ENCODE measurements around the gene HVCN1. TPM values are rescaled to one million over a fixed set of nuclear protein-coding genes. Genes with fewer than 3 reads are reported as not detected.

HVCN1 gene
- total and polyA plus RNA-seq, 2 of the 13 experiments (the other 11 are each of a cell fraction or from before 2014, with no cell fraction given), result 0.49 to 1.3 TPM

- TF ChIP-seq GABPB1 (CRISPR knock-in tag; IDR thresholded peaks at IDR 0.05) (peak; percentile 81; the same call in 1 of the 2 replicates), ZNF761 (CRISPR knock-in tag; conservative IDR thresholded peaks at IDR 0.05) (peak; percentile 76; the same call in 1 of the 2 replicates), ZNF546 (CRISPR knock-in tag; conservative IDR thresholded peaks at IDR 0.05) (peak; percentile 54; the same call in 1 of the 2 replicates), ZNF496 (CRISPR knock-in tag; IDR thresholded peaks at IDR 0.05; ENCODE audit: insufficient replicate concordance) (no peak), ZNF256 (CRISPR knock-in tag; conservative IDR thresholded peaks at IDR 0.05) (no peak; the same call in 1 of the 2 replicates), NCOR1 (IDR thresholded peaks at IDR 0.05; ENCODE audit: borderline replicate concordance, low read length) (no peak), SAP130 (CRISPR knock-in tag; IDR thresholded peaks at IDR 0.05; ENCODE audit: low read depth) (peak; percentile 98), DNMT3B (CRISPR knock-in tag; conservative IDR thresholded peaks at IDR 0.05) (no peak), TAF15 (IDR thresholded peaks at IDR 0.05; ENCODE audit: low read depth, low read length, poor library complexity, severe bottlenecking) (no peak), ZNF17 (CRISPR knock-in tag; IDR thresholded peaks at IDR 0.05) (no peak), ZNF616 (CRISPR knock-in tag; IDR thresholded peaks at IDR 0.05; ENCODE audit: low read depth) (no peak), NFATC3 (CRISPR knock-in tag; IDR thresholded peaks at IDR 0.05) (0 out of 2 replicates have a peak, but pooled peaks have one; percentile 77), TCF7 (IDR thresholded peaks at IDR 0.05; ENCODE audit: low read depth) (no peak), RFX1 (IDR thresholded peaks at IDR 0.05) (peak; percentile 86), SIX1 (CRISPR knock-in tag; IDR thresholded peaks at IDR 0.05; ENCODE audit: borderline replicate concordance) (no peak), ATAD3A (CRISPR knock-in tag; IDR thresholded peaks at IDR 0.05) (no peak), PREB (CRISPR knock-in tag; IDR thresholded peaks at IDR 0.05) (no peak), ELF4 (CRISPR knock-in tag; IDR thresholded peaks at IDR 0.05; ENCODE audit: borderline replicate concordance) (no peak), HNRNPLL (IDR thresholded peaks at IDR 0.05; ENCODE audit: low read depth, low read length, poor library complexity, severe bottlenecking) (peak; percentile 57), ZNF280D (CRISPR knock-in tag; IDR thresholded peaks at IDR 0.05) (peak; percentile 75)
- TF ChIP-seq, protein P1, sequence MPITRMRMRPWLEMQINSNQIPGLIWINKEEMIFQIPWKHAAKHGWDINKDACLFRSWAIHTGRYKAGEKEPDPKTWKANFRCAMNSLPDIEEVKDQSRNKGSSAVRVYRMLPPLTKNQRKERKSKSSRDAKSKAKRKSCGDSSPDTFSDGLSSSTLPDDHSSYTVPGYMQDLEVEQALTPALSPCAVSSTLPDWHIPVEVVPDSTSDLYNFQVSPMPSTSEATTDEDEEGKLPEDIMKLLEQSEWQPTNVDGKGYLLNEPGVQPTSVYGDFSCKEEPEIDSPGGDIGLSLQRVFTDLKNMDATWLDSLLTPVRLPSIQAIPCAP (CRISPR knock-in tag; IDR thresholded peaks at IDR 0.05; ENCODE audit: low read depth), result no peak
- TF ChIP-seq, protein P2, sequence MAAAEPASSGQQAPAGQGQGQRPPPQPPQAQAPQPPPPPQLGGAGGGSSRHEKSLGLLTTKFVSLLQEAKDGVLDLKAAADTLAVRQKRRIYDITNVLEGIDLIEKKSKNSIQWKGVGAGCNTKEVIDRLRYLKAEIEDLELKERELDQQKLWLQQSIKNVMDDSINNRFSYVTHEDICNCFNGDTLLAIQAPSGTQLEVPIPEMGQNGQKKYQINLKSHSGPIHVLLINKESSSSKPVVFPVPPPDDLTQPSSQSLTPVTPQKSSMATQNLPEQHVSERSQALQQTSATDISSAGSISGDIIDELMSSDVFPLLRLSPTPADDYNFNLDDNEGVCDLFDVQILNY (CRISPR knock-in tag; conservative IDR thresholded peaks at IDR 0.05), result peak; percentile 33; the same call in 1 of the 2 replicates
These were observed 74.9 kb downstream of the HVCN1 start, which contains the start of gene TCTN1 (continued) for GRCh38 chr12:110613771-110614684.
